ENCODE results near the gene ACAT1.

DNA sequence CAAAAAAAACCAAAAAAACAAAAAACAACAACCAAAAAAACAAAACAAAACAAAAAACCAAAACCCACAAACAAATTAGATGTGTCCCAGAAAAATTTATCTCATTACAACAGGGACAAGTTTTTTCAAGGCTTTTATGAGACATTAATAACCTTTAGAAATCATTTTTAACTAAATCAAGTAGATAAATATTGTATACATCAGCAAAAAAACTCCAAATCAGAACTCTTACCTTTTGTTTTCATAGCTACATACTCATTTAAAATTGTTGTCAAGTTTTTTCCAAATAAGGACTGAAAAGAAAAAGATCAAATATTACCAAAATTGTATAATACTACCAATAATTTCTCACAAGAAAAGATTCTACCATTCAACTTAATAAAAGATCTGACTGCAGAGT, 72.4 kb downstream of the ACAT1 start:
- TF ChIP-seq, protein P1, sequence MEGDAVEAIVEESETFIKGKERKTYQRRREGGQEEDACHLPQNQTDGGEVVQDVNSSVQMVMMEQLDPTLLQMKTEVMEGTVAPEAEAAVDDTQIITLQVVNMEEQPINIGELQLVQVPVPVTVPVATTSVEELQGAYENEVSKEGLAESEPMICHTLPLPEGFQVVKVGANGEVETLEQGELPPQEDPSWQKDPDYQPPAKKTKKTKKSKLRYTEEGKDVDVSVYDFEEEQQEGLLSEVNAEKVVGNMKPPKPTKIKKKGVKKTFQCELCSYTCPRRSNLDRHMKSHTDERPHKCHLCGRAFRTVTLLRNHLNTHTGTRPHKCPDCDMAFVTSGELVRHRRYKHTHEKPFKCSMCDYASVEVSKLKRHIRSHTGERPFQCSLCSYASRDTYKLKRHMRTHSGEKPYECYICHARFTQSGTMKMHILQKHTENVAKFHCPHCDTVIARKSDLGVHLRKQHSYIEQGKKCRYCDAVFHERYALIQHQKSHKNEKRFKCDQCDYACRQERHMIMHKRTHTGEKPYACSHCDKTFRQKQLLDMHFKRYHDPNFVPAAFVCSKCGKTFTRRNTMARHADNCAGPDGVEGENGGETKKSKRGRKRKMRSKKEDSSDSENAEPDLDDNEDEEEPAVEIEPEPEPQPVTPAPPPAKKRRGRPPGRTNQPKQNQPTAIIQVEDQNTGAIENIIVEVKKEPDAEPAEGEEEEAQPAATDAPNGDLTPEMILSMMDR (tag by site-specific recombination; IDR thresholded peaks at IDR 0.05): no peak
- TF ChIP-seq, protein P2, sequence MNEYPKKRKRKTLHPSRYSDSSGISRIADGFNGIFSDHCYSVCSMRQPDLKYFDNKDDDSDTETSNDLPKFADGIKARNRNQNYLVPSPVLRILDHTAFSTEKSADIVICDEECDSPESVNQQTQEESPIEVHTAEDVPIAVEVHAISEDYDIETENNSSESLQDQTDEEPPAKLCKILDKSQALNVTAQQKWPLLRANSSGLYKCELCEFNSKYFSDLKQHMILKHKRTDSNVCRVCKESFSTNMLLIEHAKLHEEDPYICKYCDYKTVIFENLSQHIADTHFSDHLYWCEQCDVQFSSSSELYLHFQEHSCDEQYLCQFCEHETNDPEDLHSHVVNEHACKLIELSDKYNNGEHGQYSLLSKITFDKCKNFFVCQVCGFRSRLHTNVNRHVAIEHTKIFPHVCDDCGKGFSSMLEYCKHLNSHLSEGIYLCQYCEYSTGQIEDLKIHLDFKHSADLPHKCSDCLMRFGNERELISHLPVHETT (tag by site-specific recombination; IDR thresholded peaks at IDR 0.05): no peak
- TF ChIP-seq, protein P3, sequence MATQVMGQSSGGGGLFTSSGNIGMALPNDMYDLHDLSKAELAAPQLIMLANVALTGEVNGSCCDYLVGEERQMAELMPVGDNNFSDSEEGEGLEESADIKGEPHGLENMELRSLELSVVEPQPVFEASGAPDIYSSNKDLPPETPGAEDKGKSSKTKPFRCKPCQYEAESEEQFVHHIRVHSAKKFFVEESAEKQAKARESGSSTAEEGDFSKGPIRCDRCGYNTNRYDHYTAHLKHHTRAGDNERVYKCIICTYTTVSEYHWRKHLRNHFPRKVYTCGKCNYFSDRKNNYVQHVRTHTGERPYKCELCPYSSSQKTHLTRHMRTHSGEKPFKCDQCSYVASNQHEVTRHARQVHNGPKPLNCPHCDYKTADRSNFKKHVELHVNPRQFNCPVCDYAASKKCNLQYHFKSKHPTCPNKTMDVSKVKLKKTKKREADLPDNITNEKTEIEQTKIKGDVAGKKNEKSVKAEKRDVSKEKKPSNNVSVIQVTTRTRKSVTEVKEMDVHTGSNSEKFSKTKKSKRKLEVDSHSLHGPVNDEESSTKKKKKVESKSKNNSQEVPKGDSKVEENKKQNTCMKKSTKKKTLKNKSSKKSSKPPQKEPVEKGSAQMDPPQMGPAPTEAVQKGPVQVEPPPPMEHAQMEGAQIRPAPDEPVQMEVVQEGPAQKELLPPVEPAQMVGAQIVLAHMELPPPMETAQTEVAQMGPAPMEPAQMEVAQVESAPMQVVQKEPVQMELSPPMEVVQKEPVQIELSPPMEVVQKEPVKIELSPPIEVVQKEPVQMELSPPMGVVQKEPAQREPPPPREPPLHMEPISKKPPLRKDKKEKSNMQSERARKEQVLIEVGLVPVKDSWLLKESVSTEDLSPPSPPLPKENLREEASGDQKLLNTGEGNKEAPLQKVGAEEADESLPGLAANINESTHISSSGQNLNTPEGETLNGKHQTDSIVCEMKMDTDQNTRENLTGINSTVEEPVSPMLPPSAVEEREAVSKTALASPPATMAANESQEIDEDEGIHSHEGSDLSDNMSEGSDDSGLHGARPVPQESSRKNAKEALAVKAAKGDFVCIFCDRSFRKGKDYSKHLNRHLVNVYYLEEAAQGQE (tag by site-specific recombination; IDR thresholded peaks at IDR 0.05): no peak
- TF ChIP-seq, protein P4, sequence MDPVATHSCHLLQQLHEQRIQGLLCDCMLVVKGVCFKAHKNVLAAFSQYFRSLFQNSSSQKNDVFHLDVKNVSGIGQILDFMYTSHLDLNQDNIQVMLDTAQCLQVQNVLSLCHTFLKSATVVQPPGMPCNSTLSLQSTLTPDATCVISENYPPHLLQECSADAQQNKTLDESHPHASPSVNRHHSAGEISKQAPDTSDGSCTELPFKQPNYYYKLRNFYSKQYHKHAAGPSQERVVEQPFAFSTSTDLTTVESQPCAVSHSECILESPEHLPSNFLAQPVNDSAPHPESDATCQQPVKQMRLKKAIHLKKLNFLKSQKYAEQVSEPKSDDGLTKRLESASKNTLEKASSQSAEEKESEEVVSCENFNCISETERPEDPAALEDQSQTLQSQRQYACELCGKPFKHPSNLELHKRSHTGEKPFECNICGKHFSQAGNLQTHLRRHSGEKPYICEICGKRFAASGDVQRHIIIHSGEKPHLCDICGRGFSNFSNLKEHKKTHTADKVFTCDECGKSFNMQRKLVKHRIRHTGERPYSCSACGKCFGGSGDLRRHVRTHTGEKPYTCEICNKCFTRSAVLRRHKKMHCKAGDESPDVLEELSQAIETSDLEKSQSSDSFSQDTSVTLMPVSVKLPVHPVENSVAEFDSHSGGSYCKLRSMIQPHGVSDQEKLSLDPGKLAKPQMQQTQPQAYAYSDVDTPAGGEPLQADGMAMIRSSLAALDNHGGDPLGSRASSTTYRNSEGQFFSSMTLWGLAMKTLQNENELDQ (tag by site-specific recombination; IDR thresholded peaks at IDR 0.05; ENCODE audit: low read depth): no peak
- TF ChIP-seq, protein P5, sequence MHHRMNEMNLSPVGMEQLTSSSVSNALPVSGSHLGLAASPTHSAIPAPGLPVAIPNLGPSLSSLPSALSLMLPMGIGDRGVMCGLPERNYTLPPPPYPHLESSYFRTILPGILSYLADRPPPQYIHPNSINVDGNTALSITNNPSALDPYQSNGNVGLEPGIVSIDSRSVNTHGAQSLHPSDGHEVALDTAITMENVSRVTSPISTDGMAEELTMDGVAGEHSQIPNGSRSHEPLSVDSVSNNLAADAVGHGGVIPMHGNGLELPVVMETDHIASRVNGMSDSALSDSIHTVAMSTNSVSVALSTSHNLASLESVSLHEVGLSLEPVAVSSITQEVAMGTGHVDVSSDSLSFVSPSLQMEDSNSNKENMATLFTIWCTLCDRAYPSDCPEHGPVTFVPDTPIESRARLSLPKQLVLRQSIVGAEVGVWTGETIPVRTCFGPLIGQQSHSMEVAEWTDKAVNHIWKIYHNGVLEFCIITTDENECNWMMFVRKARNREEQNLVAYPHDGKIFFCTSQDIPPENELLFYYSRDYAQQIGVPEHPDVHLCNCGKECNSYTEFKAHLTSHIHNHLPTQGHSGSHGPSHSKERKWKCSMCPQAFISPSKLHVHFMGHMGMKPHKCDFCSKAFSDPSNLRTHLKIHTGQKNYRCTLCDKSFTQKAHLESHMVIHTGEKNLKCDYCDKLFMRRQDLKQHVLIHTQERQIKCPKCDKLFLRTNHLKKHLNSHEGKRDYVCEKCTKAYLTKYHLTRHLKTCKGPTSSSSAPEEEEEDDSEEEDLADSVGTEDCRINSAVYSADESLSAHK (tag by site-specific recombination; IDR thresholded peaks at IDR 0.05): no peak
- TF ChIP-seq HOXC10 (CRISPR knock-in tag; IDR thresholded peaks at IDR 0.05) (no peak), ZNF311 (tag by site-specific recombination; IDR thresholded peaks at IDR 0.05; ENCODE audit: borderline replicate concordance) (no peak), ZNF548 (tag by site-specific recombination; IDR thresholded peaks at IDR 0.05) (no peak), PRDM1 (tag by site-specific recombination; IDR thresholded peaks at IDR 0.05) (no peak), ZNF341 (tag by site-specific recombination; IDR thresholded peaks at IDR 0.05; ENCODE audit: low read depth) (no peak), ZNF169 (tag by site-specific recombination; IDR thresholded peaks at IDR 0.05) (no peak), SP2 (tag by site-specific recombination; IDR thresholded peaks at IDR 0.05) (no peak), ZBTB7A (tag by site-specific recombination; IDR thresholded peaks at IDR 0.05; ENCODE audit: low read depth) (no peak)
- TF ChIP-seq, protein P6, sequence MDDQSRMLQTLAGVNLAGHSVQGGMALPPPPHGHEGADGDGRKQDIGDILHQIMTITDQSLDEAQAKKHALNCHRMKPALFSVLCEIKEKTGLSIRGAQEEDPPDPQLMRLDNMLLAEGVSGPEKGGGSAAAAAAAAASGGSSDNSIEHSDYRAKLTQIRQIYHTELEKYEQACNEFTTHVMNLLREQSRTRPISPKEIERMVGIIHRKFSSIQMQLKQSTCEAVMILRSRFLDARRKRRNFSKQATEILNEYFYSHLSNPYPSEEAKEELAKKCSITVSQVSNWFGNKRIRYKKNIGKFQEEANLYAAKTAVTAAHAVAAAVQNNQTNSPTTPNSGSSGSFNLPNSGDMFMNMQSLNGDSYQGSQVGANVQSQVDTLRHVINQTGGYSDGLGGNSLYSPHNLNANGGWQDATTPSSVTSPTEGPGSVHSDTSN (CRISPR knock-in tag; IDR thresholded peaks at IDR 0.05): no peak

Measured in HEK293 (cell line).